GM23338 (cell line): ENCODE measurements around the gene PGLYRP2. TPM values are rescaled to one million over a fixed set of nuclear protein-coding genes. Genes with fewer than 3 reads are reported as not detected.

Experiments
- ATAC-seq: fragments of 200-7000 bp; cut with Tn5 transposase; 3 replicates; pipeline ENCODE4 v1.9.1; 2020
- DNase-seq: peaks from one replicate; pipeline ENCODE4 v3.0.0-alpha.2; 2015; ENCODE audit warnings: low spot score
- H2AFZ ChIP-seq: fragments of 200-600 bp; sonication (generic); 2 replicates; pipeline ENCODE4 v1.8.0; 2016; ENCODE audit warnings: antibody characterized with exemption, mild to moderate bottlenecking, moderate library complexity
- H3F3A ChIP-seq: fragments of 200-600 bp; sonication (generic); replicated peaks from 2 replicates; pipeline ENCODE4 v1.8.0; 2017; ENCODE audit warnings: antibody characterized with exemption, mixed run types, low read depth
- H3K27ac ChIP-seq: fragments of 200-600 bp; sonication (generic); 2 replicates; pipeline ENCODE4 v1.6.1; 2016; ENCODE audit warnings: low read depth
- H3K27me3 ChIP-seq: fragments of 200-600 bp; sonication (generic); 2 replicates; pipeline ENCODE4 v1.8.0; 2016; ENCODE audit warnings: mild to moderate bottlenecking, mixed run types, moderate library complexity; ENCODE audit not compliant: insufficient read depth
- H3K36me3 ChIP-seq: fragments of 200-600 bp; sonication (generic); 2 replicates; pipeline ENCODE4 v1.8.0; 2016; ENCODE audit warnings: mild to moderate bottlenecking; ENCODE audit not compliant: insufficient read depth
- H3K4me1 ChIP-seq: fragments of 200-600 bp; sonication (generic); 2 replicates; pipeline ENCODE4 v1.8.0; 2016; ENCODE audit warnings: mild to moderate bottlenecking, moderate library complexity; ENCODE audit not compliant: insufficient read depth
- H3K4me2 ChIP-seq: fragments of 200-600 bp; sonication (generic); 2 replicates; pipeline ENCODE4 v1.7.1; 2017; ENCODE audit warnings: mixed run types
- H3K4me3 ChIP-seq: fragments of 200-600 bp; sonication (generic); 2 replicates; pipeline ENCODE4 v1.6.1; 2016; ENCODE audit warnings: mixed run types
- H3K79me2 ChIP-seq: fragments of 200-600 bp; sonication (generic); replicated peaks from 2 replicates; pipeline ENCODE4 v1.8.0; 2017; ENCODE audit warnings: mild to moderate bottlenecking; ENCODE audit not compliant: insufficient read depth
- H3K9me2 ChIP-seq: fragments of 200-600 bp; sonication (generic); 2 replicates; pipeline ENCODE4 v1.8.0; 2017; ENCODE audit not compliant: insufficient read depth
- H4K20me1 ChIP-seq: fragments of 200-600 bp; sonication (generic); replicated peaks from 2 replicates; pipeline ENCODE4 v1.8.0; 2017; ENCODE audit warnings: mild to moderate bottlenecking; ENCODE audit not compliant: insufficient read depth
- H3K27ac Mint-ChIP-seq: 2 replicates; pipeline ENCODE4 v1.8.0; 2020; ENCODE audit warnings: inconsistent platforms, mild to moderate bottlenecking, moderate library complexity, mixed read lengths
- H3K27me3 Mint-ChIP-seq: 3 replicates; pipeline ENCODE4 v1.8.0; 2022; ENCODE audit warnings: low read depth, mild to moderate bottlenecking, moderate library complexity, mixed read lengths, inconsistent platforms; ENCODE audit not compliant: insufficient read depth, poor library complexity
- H3K36me3 Mint-ChIP-seq: 3 replicates; pipeline ENCODE4 v1.8.0; 2021; ENCODE audit warnings: low read depth, mild to moderate bottlenecking, inconsistent platforms, moderate library complexity, mixed read lengths
- H3K4me1 Mint-ChIP-seq: 3 replicates; pipeline ENCODE4 v1.8.0; 2020; ENCODE audit warnings: mild to moderate bottlenecking, inconsistent platforms, mixed read lengths
- H3K4me3 Mint-ChIP-seq: 3 replicates; pipeline ENCODE4 v1.8.0; 2021; ENCODE audit warnings: moderate library complexity, mild to moderate bottlenecking, inconsistent platforms, mixed read lengths
- H3K9me3 Mint-ChIP-seq: 3 replicates; pipeline ENCODE4 v1.8.0; 2020; ENCODE audit warnings: moderate library complexity, mild to moderate bottlenecking, inconsistent platforms, mixed read lengths
- EZH2 ChIP-seq: fragments of 200-600 bp; sonication (generic); IDR thresholded peaks from one replicate; pipeline ENCODE4 v1.8.0; 2017; ENCODE audit warnings: antibody characterized with exemption, mild to moderate bottlenecking, low read depth; ENCODE audit not compliant: unreplicated experiment
- JUNB ChIP-seq: IDR thresholded peaks from one replicate; pipeline ENCODE4 v1.6.1; 2016; ENCODE audit warnings: antibody characterized with exemption; ENCODE audit not compliant: unreplicated experiment
- NANOG ChIP-seq: IDR thresholded peaks from 2 replicates; pipeline ENCODE4 v1.6.1; 2016; ENCODE audit warnings: antibody characterized with exemption, borderline replicate concordance
- REST ChIP-seq: IDR thresholded peaks from one replicate; pipeline ENCODE4 v1.6.1; 2018; ENCODE audit warnings: antibody characterized with exemption; ENCODE audit not compliant: unreplicated experiment
- STAT1 ChIP-seq: IDR thresholded peaks from one replicate; pipeline ENCODE4 v1.6.1; 2016; ENCODE audit warnings: antibody characterized with exemption; ENCODE audit not compliant: unreplicated experiment
- ZNF114 ChIP-seq: fragments of 250-450 bp; sonication (Bioruptor Pico); IDR thresholded peaks from 2 replicates; pipeline ENCODE4 v1.5.0; 2020; ENCODE audit warnings: mild to moderate bottlenecking, moderate library complexity
- polyA plus RNA-seq: library from polyadenylated mRNA; unstranded; fragments of >200 nt; fragmentation: Nextera tagmentation; extraction: Ambion mirVana; gene quantifications from 2 replicates; pipeline ENCODE4 v1.2.1, GENCODE V29; 2016
- total RNA-seq: library from RNA; depleted of rRNA; stranded (reverse); fragments of >200 nt; shearing (Covaris generic); gene quantifications from 2 replicates; pipeline ENCODE4 v1.2.3, GENCODE V29; 2014
- TF ChIP-seq, protein P1 (sequence below), 2 experiments: fragments of 200-600 bp in 1 of 2; sonication (generic) in 1 of 2; conservative IDR thresholded peaks; 2 replicates each; pipeline versions ENCODE4 v1.5.1 to v1.6.1; 2016 to 2017; ENCODE audit warnings: antibody characterized with exemption in 2 of 2, low read depth in 2 of 2, mild to moderate bottlenecking in 2 of 2, moderate library complexity in 1 of 2
- TF ChIP-seq, protein P2 (sequence below): fragments of 250-450 bp; sonication (Bioruptor Pico); IDR thresholded peaks from 2 replicates; pipeline ENCODE4 v1.5.0; 2020; ENCODE audit warnings: mild to moderate bottlenecking, moderate library complexity

The PGLYRP2 gene
- total and polyA plus RNA-seq, 2 experiments from 2014 or later, result not detected

DNA sequence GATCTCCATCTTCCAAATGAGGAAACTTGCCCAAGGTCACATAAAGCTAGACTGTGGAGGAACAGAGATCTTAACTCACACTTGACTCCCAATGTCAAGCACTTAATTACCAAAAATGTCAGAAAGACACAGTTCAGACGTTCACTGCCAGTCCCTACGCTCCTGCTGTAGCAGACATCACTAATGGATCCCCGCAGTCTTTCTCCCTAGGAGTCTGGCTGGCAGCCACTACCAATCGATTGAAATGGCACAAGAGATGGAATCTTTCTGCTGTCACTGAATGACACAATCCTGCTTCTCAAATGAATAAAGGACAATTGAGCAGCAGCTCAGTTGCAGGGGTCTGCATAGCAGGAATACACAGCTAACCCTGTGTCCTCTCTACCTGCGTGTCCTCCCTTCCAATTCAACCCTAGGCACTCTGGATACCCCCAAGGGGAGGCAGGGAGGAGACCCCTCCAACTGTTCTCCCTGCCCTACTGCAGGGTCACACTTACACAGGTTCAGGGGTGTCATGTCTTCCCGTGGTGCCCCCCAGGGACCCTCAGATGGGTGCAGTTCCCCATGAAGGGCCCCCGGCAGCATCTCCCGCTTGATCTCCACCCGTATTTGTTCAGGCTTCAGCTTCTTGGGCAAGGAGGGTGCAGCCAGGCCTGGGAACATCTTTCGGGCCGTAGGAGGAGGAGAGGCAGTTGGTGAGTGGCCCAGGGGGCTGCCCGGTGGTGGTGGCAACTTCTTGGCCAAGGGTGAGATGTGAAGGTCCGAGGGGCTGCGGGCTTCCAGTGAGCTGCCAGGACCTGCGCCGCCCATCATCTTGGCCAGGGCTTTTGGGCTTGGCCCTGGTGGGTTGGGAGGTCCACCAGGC lies 52.6 kb downstream of the PGLYRP2 start:
- Histone ChIP-seq H2AFZ (no peak overlapping the region), H4K20me1 (peaks cover 13% of the 10 kb centered on the region), H3K36me3 (no peaks in the 10 kb centered on the region), H3K4me3 (no peak overlapping the region), H3K4me1 (0 out of 2 replicates have a peak, but pooled peaks cover 5% of the 10 kb centered on the region), H3K27me3 (no peaks in the 10 kb centered on the region), H3F3A (no peaks in the 10 kb centered on the region), H3K27ac (no peak overlapping the region), H3K79me2 (peaks cover 16% of the 10 kb centered on the region), H3K9me2 (no peaks in the 10 kb centered on the region), H3K4me2 (no peak overlapping the region)
- Mint-ChIP-seq H3K36me3 (peaks cover 37% of the 10 kb centered on the region), H3K27ac (no peak overlapping the region), H3K4me1 (peaks cover 12% of the 10 kb centered on the region), H3K27me3 (peaks cover 9% of the 10 kb centered on the region), H3K4me3 (no peak overlapping the region; the same call in 2 of the 3 replicates), H3K9me3 (no peaks in the 10 kb centered on the region; the same call in 2 of the 3 replicates)
- DNase-seq, result no peak
- no peak for ATAC-seq
- no peak for TF ChIP-seq JUNB

DNA sequence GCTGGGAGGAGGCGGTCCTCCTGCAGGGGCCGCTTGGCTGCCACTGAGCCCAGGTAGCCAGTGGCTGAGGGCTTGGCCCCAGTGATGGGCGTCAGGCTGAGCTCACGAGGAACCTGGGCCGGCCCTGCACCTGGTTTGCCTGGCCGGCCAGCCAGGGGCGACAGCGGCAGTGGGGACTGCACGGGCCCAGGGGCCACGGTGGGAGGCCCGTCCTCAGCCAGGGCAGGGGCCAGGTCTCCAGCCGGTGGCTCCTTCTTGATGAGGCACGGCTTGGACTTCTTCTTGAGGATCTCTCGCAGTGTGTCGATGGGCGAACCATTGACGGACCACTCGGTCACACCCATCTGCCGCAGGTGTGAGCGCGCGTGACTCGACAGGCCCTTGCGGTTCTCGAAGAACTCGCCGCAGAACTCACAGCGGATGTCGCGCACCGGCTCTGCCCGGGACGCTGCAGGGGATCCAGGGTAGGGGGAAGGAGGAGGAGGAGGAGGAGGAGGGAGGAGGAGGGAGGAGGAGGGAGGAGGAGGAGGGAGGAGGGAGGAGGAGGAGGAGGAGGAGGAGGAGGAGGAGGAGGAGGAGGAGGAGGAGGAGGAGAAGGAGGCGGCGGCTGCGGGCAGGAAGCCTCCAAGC lies 53.9 kb downstream of the PGLYRP2 start:
- H3K27me3 Mint-ChIP-seq, result peaks cover 8% of the 10 kb centered on the region
- no peak overlapping the region for H3K27ac Mint-ChIP-seq
- H3K4me1 Mint-ChIP-seq, result peaks cover 1% of the 10 kb centered on the region
- Histone ChIP-seq H3K36me3 (no peaks in the 10 kb centered on the region), H3K27ac (no peak overlapping the region), H3K4me3 (no peak overlapping the region), H3K4me1 (no peaks in the 10 kb centered on the region), H3K9me2 (no peaks in the 10 kb centered on the region), H3F3A (peaks cover 4% of the 10 kb centered on the region; the same call in 1 of the 2 replicates), H3K4me2 (no peak overlapping the region), H2AFZ (no peak overlapping the region), H4K20me1 (peaks cover 1% of the 10 kb centered on the region; the same call in 1 of the 2 replicates), H3K27me3 (no peaks in the 10 kb centered on the region), H3K79me2 (peaks cover 5% of the 10 kb centered on the region)
- DNase-seq (no peak), ATAC-seq (no peak)
- H3K9me3 Mint-ChIP-seq, result no peaks in the 10 kb centered on the region
- H3K36me3 Mint-ChIP-seq, result peaks cover 37% of the 10 kb centered on the region
- no peak overlapping the region for H3K4me3 Mint-ChIP-seq
- TF ChIP-seq, protein P1, sequence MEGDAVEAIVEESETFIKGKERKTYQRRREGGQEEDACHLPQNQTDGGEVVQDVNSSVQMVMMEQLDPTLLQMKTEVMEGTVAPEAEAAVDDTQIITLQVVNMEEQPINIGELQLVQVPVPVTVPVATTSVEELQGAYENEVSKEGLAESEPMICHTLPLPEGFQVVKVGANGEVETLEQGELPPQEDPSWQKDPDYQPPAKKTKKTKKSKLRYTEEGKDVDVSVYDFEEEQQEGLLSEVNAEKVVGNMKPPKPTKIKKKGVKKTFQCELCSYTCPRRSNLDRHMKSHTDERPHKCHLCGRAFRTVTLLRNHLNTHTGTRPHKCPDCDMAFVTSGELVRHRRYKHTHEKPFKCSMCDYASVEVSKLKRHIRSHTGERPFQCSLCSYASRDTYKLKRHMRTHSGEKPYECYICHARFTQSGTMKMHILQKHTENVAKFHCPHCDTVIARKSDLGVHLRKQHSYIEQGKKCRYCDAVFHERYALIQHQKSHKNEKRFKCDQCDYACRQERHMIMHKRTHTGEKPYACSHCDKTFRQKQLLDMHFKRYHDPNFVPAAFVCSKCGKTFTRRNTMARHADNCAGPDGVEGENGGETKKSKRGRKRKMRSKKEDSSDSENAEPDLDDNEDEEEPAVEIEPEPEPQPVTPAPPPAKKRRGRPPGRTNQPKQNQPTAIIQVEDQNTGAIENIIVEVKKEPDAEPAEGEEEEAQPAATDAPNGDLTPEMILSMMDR (conservative IDR thresholded peaks at IDR 0.05; ENCODE audit: low read depth in 2 of 2), result no peak
- TF ChIP-seq REST (no peak), NANOG (no peak), JUNB (no peak), STAT1 (no peak), ZNF114 (CRISPR knock-in tag) (no peak), EZH2 (no peak)
- TF ChIP-seq, protein P2, sequence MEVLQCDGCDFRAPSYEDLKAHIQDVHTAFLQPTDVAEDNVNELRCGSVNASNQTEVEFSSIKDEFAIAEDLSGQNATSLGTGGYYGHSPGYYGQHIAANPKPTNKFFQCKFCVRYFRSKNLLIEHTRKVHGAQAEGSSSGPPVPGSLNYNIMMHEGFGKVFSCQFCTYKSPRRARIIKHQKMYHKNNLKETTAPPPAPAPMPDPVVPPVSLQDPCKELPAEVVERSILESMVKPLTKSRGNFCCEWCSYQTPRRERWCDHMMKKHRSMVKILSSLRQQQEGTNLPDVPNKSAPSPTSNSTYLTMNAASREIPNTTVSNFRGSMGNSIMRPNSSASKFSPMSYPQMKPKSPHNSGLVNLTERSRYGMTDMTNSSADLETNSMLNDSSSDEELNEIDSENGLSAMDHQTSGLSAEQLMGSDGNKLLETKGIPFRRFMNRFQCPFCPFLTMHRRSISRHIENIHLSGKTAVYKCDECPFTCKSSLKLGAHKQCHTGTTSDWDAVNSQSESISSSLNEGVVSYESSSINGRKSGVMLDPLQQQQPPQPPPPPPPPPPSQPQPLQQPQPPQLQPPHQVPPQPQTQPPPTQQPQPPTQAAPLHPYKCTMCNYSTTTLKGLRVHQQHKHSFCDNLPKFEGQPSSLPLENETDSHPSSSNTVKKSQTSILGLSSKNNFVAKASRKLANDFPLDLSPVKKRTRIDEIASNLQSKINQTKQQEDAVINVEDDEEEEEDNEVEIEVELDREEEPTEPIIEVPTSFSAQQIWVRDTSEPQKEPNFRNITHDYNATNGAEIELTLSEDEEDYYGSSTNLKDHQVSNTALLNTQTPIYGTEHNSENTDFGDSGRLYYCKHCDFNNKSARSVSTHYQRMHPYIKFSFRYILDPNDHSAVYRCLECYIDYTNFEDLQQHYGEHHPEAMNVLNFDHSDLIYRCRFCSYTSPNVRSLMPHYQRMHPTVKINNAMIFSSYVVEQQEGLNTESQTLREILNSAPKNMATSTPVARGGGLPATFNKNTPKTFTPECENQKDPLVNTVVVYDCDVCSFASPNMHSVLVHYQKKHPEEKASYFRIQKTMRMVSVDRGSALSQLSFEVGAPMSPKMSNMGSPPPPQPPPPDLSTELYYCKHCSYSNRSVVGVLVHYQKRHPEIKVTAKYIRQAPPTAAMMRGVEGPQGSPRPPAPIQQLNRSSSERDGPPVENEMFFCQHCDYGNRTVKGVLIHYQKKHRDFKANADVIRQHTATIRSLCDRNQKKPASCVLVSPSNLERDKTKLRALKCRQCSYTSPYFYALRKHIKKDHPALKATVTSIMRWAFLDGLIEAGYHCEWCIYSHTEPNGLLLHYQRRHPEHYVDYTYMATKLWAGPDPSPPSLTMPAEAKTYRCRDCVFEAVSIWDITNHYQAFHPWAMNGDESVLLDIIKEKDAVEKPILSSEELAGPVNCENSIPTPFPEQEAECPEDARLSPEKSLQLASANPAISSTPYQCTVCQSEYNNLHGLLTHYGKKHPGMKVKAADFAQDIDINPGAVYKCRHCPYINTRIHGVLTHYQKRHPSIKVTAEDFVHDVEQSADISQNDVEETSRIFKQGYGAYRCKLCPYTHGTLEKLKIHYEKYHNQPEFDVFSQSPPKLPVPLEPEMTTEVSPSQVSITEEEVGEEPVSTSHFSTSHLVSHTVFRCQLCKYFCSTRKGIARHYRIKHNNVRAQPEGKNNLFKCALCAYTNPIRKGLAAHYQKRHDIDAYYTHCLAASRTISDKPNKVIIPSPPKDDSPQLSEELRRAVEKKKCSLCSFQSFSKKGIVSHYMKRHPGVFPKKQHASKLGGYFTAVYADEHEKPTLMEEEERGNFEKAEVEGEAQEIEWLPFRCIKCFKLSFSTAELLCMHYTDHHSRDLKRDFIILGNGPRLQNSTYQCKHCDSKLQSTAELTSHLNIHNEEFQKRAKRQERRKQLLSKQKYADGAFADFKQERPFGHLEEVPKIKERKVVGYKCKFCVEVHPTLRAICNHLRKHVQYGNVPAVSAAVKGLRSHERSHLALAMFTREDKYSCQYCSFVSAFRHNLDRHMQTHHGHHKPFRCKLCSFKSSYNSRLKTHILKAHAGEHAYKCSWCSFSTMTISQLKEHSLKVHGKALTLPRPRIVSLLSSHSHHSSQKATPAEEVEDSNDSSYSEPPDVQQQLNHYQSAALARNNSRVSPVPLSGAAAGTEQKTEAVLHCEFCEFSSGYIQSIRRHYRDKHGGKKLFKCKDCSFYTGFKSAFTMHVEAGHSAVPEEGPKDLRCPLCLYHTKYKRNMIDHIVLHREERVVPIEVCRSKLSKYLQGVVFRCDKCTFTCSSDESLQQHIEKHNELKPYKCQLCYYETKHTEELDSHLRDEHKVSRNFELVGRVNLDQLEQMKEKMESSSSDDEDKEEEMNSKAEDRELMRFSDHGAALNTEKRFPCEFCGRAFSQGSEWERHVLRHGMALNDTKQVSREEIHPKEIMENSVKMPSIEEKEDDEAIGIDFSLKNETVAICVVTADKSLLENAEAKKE (CRISPR knock-in tag), result no peak
